NB4 (cell line): ENCODE results near the gene STMN3.

ENCODE experiments used
- CTCF ChIP-seq: IDR thresholded peaks from one replicate; pipeline ENCODE4 v1.5.1; 2012; ENCODE audit warnings: low read depth, low read length
- MAX ChIP-seq: IDR thresholded peaks from 2 replicates; pipeline ENCODE4 v1.6.1; 2011; ENCODE audit warnings: low read depth, low read length
- POLR2A ChIP-seq: IDR thresholded peaks from 2 replicates; pipeline ENCODE4 v1.6.1; 2011; ENCODE audit warnings: mild to moderate bottlenecking; ENCODE audit not compliant: insufficient read length; ENCODE audit errors: extremely low read depth

- TF ChIP-seq CTCF: no peak
- TF ChIP-seq MAX: no peak
- no peak for TF ChIP-seq POLR2A
Observed at GRCh38 chr20:63606686-63607085, 46.5 kb downstream of the STMN3 start.
